Lower leg skin (tissue), 4 donors: ENCODE results near the gene FAM210A. TPM values are rescaled to one million over a fixed set of nuclear protein-coding genes. Genes with fewer than 3 reads are reported as not detected.

Source experiments
- DNase-seq, 2 donors: peaks; one replicate each; pipeline ENCODE4 v3.0.0-alpha.2; 2019; ENCODE audit warnings: low spot score in 2 of 2
- H3K4me3 ChIP-seq: fragments of 200-600 bp; sonication (generic); 2 replicates; pipeline ENCODE4 v1.5.1; 2017; ENCODE audit warnings: mild to moderate bottlenecking, low read depth; ENCODE audit not compliant: poor library complexity, severe bottlenecking
- POLR2A ChIP-seq, 2 donors: fragments of 450-650 bp; IDR thresholded peaks; one replicate each; pipeline ENCODE4 v1.6.1; 2016 to 2017; ENCODE audit warnings: antibody characterized with exemption in 2 of 2, mild to moderate bottlenecking in 1 of 2, moderate library complexity in 1 of 2
- WGBS, 2 donors: methylation state at CpG; one replicate each; pipeline ENCODE4 v1.1.5; 2018; 5-methylcytosine and 5-hydroxymethylcytosine counted together
- intact Hi-C: fragments of 100-400 bp; cut with DNase I; formaldehyde crosslinking; loops from one replicate; pipeline ENCODE4 v1.15.0; 2023; ENCODE audit warnings: low total_unique reads
- total RNA-seq, 4 donors: library from RNA; depleted of rRNA; stranded (reverse); fragments of >200 nt; gene quantifications; one replicate each; pipeline ENCODE4 v1.1.0, GENCODE V29; 2016
- TF ChIP-seq, protein P1 (sequence below), 3 donors: fragments of 450-650 bp; IDR thresholded peaks; one replicate each; pipeline ENCODE4 v1.5.1; 2016; ENCODE audit warnings: antibody characterized with exemption in 3 of 3, mild to moderate bottlenecking in 3 of 3, moderate library complexity in 2 of 3

FAM210A gene
- total RNA-seq, 4 donors from 2014 or later = 4.9 to 9.7 (median 6.3) TPM

DNA sequence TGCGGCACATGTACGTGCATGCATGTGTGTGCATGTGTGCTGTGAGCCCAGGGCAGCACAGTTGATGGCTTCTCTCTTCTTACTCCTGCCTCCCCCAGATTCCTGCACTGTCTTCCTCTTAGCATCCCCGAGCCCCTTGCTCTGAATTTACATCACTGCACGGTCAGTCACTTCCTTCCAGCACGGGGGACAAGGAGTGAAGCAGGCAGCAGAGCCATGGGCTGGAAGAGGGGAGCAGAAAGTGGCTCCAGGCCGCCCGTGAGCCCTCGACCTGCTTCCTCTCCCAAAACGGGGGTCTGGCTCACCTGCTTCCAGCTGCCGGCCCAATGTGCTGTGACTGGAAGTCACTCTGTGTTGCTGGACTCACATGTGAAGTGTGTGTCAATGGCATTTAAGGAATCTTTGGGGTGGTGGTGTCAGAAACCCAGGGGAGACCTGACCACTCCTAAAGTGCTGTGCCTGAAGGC lies 106.1 kb downstream of the FAM210A start:
- 78 to 90% methylated on average over 9 to 10 of the region's 10 CpGs for WGBS, 2 donors
- TF ChIP-seq, protein P1, sequence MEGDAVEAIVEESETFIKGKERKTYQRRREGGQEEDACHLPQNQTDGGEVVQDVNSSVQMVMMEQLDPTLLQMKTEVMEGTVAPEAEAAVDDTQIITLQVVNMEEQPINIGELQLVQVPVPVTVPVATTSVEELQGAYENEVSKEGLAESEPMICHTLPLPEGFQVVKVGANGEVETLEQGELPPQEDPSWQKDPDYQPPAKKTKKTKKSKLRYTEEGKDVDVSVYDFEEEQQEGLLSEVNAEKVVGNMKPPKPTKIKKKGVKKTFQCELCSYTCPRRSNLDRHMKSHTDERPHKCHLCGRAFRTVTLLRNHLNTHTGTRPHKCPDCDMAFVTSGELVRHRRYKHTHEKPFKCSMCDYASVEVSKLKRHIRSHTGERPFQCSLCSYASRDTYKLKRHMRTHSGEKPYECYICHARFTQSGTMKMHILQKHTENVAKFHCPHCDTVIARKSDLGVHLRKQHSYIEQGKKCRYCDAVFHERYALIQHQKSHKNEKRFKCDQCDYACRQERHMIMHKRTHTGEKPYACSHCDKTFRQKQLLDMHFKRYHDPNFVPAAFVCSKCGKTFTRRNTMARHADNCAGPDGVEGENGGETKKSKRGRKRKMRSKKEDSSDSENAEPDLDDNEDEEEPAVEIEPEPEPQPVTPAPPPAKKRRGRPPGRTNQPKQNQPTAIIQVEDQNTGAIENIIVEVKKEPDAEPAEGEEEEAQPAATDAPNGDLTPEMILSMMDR (IDR thresholded peaks at IDR 0.05) = no peak
- TF ChIP-seq POLR2A (IDR thresholded peaks at IDR 0.05) = no peak
- no peak overlapping the region for H3K4me3 ChIP-seq
- DNase-seq = no peak
- intact Hi-C loops = no loop called here

DNA sequence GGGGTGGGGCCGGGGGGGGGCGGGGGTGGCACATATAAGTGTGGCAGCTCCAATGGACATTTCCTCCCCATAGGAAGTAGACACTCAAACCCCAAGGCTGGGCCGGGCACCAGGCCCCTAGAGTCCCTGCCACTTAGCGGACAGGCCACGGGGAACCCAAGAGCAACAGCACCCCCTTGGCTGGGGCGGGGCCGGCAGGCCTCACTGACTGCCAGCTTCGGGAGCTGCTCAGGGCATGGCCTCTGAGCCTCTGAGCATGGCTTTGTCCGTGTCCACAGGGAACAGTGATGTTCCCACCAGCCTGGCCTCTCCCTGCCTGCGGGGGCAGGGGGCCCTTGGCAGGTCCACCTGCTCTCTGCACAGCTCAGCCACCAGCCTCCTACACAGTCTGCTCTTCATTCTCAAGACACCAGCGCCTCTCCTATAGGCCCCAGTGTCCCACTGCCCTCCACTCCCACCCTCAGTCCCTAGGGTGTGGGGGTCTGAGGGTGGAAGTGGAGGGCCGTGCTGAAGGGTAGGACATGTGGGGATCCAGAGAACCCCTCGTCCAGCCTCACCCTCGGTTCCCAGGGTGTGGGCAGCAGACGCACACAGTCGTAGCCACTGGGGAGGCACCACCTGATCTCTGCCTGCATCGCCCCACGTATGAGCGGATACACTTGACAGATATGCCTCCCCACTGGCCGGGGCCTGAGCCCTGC lies 106.7 kb downstream of the FAM210A start:
- TF ChIP-seq POLR2A (IDR thresholded peaks at IDR 0.05) = no peak
- TF ChIP-seq, protein P1 (IDR thresholded peaks at IDR 0.05) = no peak
- H3K4me3 ChIP-seq = no peak overlapping the region
- intact Hi-C loops = no loop called here
- no peak for DNase-seq
- 83 to 90% methylated on average over 16 to 20 of the region's 20 CpGs for WGBS, 2 donors

DNA sequence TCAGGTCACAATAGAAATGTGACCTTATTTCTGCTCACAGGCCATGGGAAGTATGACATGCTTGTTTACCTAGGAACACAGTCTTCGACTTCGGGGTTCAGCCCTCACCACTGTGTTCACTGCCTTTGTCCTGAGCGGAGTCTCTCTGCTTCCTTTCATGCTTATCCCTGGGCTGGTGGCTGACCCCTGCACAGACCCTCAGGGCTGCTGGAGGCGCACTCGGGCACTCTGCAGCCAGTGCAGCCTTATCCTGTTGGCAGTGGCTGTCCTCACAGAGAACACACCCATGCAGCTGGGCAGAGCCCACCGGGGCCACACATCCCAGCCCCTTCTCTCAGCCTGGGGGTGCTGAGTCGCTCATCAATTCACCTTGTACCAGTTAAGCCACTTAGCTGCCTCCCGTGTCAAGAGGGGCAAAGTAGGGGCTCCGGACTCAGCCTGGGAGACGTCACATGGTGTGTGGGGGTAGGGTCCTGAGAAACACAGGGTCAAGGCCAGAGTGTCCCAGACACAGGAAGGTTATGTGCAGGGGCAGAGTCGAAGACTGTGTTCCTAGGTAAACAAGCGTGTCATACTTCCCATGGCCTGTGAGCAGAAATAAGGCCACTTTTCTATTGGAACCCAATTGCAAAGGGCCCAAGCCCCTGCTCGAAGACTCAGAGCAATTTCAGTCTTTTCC lies 107.5 kb downstream of the FAM210A start:
- no peak for DNase-seq
- H3K4me3 ChIP-seq = no peak overlapping the region
- TF ChIP-seq, protein P1 (IDR thresholded peaks at IDR 0.05) = no peak
- TF ChIP-seq POLR2A (IDR thresholded peaks at IDR 0.05) = no peak
- intact Hi-C loops = no loop called here
- WGBS, 2 donors = 86 to 93% methylated on average over 12 to 13 of the region's 13 CpGs

DNA sequence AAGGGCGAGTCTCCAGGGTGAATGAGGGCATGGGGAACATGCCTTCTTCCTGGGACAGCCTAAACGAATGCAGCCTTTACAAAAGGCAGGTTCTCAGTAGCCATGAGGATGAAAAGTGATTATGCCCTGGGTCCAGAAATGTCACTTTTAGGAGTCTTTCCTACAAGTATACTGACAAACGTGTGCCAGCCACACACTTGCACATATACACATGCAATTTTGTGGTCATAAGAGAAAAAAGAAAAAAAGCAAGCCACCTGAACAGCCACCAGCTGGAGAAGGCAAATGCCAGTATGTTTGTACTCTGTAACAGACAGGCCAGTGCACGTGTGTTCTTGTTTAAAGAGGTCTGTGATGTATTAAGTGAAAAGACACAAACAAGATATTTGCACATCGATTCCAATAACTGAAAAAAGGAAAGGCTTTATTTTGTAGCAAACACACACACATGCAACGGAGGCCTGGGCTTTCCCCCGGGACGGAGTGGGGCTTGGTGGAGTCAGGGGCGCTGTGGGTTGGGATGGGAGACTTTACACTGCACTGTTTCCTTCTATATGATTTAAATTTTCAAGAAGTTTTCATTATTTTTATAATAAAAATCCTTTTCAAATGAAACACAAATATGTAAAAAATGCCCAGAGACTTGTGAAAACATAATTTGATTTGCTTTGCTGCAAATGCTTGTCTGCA lies 108.4 kb downstream of the FAM210A start:
- no peak overlapping the region for H3K4me3 ChIP-seq
- 62% methylated on average over 9 of the region's 9 CpGs for WGBS, 2 donors
- intact Hi-C loops = no loop called here
- no peak for DNase-seq
- TF ChIP-seq, protein P1 (IDR thresholded peaks at IDR 0.05) = no peak
- no peak for TF ChIP-seq POLR2A (IDR thresholded peaks at IDR 0.05)

DNA sequence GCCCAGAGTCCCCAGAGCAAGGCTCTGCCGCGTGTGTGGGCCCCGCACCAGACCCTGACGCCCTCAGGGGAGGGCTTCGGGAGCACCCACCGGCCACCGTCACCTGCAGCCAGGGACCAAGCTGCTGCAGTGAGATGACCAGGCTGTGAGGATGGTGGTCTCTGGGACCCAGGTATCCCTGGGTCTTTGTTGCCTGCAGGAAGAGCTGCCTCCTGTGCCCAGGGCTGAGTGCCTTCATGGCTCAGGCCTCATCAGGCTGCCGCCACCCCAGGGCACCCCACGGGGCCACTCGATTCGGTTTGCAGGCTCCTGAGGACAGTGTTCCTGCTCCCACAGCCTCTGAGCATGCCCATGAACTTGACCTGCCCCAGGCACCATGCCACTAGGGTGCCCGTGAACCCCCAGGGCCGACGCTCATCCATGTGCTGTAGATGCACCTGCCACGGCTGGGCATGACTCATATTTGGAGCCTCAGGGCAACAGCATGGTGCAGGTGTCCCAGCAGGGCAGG lies 109.8 kb downstream of the FAM210A start:
- TF ChIP-seq POLR2A (IDR thresholded peaks at IDR 0.05) = no peak
- TF ChIP-seq, protein P1 (IDR thresholded peaks at IDR 0.05) = no peak
- DNase-seq = no peak
- intact Hi-C loops = no loop called here
- 56 to 84% methylated on average over 3 to 14 of the region's 15 CpGs for WGBS, 2 donors
- no peak overlapping the region for H3K4me3 ChIP-seq
